ENCODE measurements around the gene C1orf74. TPM values are rescaled to one million over a fixed set of nuclear protein-coding genes. Genes with fewer than 3 reads are reported as not detected.

C1orf74 gene
- total RNA-seq, 1 donor from 2014 or later: 2.0 TPM

- DNase-seq (no peak), ATAC-seq (no peak)
- intact Hi-C loops (cut with micrococcal nuclease): no loop called here
Observed at GRCh38 chr1:209751627-209752231, 32.6 kb downstream of the C1orf74 start.

- DNase-seq: no peak
- intact Hi-C loops (cut with micrococcal nuclease): loop anchor here (5.0 to 10.0 kb wide), 2 partner anchors 55 to 172 kb away; no protein-coding TSS in a partner anchor
- no peak for ATAC-seq
Observed at GRCh38 chr1:209749670-209750323, 34.6 kb downstream of the C1orf74 start.

- DNase-seq (no peak), ATAC-seq (no peak)
- intact Hi-C loops (cut with micrococcal nuclease): loop anchor here (5.0 to 10.0 kb wide), 2 partner anchors 54 to 172 kb away; no protein-coding TSS in a partner anchor
Observed at GRCh38 chr1:209749205-209749604, 35.2 kb downstream of the C1orf74 start.

GRCh38 chr1:209748620-209749019 lies 35.7 kb downstream of the C1orf74 start:
- no peak for DNase-seq
- intact Hi-C loops (cut with micrococcal nuclease): loop anchor here (5.0 to 10.0 kb wide), 2 partner anchors 54 to 171 kb away; no protein-coding TSS in a partner anchor
- no peak for ATAC-seq

DNA sequence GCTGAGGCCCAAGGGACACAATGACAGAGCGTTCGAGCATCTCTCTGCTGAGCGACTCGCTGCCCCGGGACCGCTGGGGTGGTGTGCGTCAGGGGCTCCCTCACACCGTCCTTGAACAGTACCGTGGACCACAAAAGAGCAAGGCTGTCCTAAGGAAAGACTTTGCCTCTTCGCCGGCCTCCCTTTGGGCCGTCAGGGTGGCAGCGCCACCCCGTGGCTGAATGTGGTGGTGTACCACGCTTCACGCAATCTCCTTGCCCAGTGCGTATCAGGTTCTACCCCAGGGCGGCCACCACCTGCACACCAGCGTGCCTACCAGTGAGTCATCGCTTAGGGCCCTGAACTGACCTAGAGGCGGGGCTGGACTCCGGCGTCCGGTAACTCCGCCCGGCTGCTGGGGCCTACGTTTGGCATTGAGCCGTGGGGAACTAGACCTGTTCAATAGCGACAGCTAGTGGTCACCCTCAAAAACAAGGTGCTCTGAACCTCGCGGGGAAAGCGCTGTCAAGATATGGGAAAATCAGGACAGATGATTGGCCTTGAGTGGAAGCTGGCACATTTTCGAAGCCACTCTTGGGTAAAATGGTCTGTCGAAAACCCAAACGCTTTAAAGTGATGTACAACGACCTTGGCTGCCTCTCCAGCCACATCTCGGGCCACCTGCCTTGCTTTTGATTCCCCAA lies 36.6 kb downstream of the C1orf74 start:
- intact Hi-C loops (cut with micrococcal nuclease): loop anchor here (5.0 to 10.0 kb wide), 2 partner anchors 53 to 170 kb away; no protein-coding TSS in a partner anchor
- peak; percentile 96 for ATAC-seq
- DNase-seq: peak; percentile 92

GRCh38 chr1:209746451-209747165 lies 37.8 kb downstream of the C1orf74 start:
- intact Hi-C loops (cut with micrococcal nuclease): loop anchor here (5.0 to 10.0 kb wide), 2 partner anchors 52 to 169 kb away; no protein-coding TSS in a partner anchor
- DNase-seq (no peak), ATAC-seq (no peak)

- intact Hi-C loops (cut with micrococcal nuclease): loop anchor here (10.0 kb wide), 1 partner anchor 48 kb away; no protein-coding TSS in a partner anchor
- peak; percentile 62 for DNase-seq
- peak; percentile 23 for ATAC-seq
Observed at GRCh38 chr1:209743145-209743482, 41.2 kb downstream of the C1orf74 start.

DNA sequence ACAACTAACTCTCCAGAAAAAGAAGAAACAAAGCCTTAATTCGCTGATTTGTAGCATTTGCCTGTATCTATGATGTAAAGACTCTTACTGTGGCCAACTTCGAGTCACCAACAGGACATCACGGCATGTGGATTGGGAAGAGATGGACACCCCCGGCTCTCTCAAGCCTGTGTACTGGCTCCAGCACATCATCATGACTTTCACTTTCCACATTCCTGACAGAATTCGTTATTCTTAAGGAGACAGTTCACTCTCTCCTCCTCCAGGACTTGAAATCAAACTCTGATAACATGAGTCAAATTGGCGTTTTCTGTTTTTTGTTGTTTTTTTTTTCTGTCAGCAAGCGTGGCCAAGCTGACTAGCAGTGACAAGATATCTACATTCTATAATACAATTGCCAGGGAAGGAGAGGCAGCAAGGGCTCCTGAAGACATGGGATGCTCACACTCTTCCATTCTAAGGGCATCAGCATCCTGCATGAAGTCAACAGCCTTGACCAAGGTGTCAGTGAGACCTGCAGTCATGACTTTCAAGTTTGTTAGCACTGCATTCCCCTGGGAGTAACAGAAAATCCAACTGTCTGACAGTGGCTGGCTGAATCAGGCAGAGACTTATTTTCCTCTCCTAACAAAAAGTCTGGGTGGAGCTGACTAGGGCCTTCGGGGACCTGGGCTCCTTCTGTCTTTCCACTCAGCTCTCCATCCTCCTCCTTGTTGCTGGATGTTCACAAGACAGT lies 41.8 kb downstream of the C1orf74 start:
- intact Hi-C loops (cut with micrococcal nuclease): loop anchor here (10.0 kb wide), 1 partner anchor 48 kb away; no protein-coding TSS in a partner anchor
- DNase-seq (no peak), ATAC-seq (peak; percentile 63)

DNA sequence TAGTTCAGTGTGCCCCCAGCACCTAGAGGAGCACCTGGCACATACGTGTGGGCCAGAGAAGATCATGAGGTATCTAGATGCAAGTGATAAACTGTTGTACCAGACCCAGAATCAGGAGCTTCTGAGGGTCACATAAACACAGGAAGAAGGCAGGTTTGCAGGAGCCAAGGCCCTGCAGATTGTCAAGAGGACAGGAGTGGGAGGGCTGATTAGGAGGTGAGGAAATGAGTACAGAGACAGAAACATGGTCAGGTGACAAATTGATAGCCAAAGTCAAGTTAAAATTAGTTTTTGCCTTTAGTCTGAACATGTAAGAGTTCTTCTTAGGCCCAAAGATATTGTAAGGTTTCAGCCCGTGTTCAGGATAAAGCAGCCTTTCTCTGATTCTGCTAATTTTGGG lies 42.5 kb downstream of the C1orf74 start:
- ATAC-seq: peak; percentile 85
- intact Hi-C loops (cut with micrococcal nuclease): loop anchor here (10.0 kb wide), 1 partner anchor 47 kb away; no protein-coding TSS in a partner anchor
- peak; percentile 38 for DNase-seq

GRCh38 chr1:209741193-209741592 lies 43.2 kb downstream of the C1orf74 start:
- DNase-seq: no peak
- intact Hi-C loops (cut with micrococcal nuclease): loop anchor here (10.0 kb wide), 1 partner anchor 46 kb away; no protein-coding TSS in a partner anchor
- ATAC-seq: no peak

DNA sequence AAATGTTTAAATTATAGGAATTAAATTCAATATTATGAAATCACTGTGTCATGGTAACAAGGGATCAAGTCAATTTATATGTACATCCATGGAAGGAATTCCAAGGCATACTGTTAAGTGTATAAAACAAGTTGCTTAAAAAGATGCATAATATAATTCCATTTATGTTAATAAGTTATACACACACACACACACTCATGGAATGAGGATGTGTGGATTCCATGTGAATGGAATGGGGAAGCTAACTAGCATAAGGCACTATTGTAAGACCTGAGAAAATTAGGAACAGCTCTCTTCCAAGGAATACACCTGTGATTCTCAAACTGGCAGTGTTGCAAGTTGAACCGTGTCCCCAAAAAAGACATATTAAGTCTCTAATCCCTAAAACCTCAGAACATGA lies 46.1 kb downstream of the C1orf74 start:
- intact Hi-C loops (cut with micrococcal nuclease): no loop called here
- ATAC-seq (no peak), DNase-seq (no peak)

DNA sequence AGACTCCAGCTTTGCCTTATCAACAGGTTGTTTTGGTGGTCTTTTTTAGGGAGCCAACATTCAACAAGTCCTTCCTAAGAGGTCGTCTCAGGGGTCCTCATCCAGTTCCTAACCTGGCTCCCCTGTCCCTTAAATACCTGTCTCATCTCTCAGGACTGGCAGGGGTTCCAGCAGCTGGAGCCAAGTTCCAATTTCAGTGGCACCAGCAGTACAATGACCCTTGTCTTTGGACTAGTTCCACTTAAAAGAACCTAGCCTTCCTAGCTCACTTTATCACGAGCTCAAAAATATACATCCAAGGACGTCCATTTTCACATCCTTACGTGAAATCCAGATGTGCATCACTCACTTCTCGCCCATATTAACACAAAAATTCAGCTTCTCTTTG lies 47.2 kb downstream of the C1orf74 start:
- ATAC-seq (no peak), DNase-seq (no peak)
- intact Hi-C loops (cut with micrococcal nuclease): no loop called here

- ATAC-seq: no peak
- intact Hi-C loops (cut with micrococcal nuclease): no loop called here
- no peak for DNase-seq
Observed at GRCh38 chr1:209736490-209737117, 47.8 kb downstream of the C1orf74 start.

DNA sequence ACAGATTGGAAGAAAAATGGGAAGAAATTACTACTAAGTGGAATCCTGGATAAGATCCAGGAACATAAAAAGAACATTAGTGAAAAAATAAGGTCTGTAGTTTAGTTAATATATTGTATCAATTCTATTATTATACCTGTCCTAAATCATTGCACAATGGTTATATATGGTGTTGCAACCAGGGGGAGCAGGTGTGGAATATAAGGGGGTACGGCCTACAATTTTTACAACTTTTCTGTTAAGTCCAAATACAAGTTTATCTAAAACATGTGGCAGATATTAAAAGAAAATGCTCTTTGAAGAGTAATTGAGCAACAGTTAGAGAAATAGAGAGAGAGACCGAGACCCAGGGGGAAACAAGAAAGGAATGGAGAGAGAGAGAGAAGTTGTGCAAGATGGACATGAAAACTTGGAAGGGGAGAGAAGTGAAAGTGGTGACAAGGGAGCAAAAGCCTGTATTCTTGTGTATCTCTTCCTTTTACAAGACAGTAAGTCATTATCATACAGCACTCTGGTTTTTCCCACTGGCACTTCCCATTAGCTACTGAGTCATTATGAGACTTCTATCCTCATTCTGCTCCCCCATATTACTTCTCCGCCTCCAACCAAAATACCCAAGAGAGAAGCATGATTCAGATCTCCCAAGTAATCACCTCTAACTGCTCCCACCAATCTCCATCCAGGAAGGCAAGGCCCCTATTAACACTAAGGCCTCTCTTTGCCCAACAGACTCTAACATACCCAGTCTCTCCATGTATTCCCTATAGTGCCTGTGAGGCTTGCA lies 50.8 kb downstream of the C1orf74 start:
- DNase-seq (no peak), ATAC-seq (peak; percentile 73)
- intact Hi-C loops (cut with micrococcal nuclease): no loop called here

GRCh38 chr1:209732725-209733124 lies 51.6 kb downstream of the C1orf74 start:
- ATAC-seq: peak; percentile 25
- DNase-seq: no peak
- intact Hi-C loops (cut with micrococcal nuclease): no loop called here

- DNase-seq (no peak), ATAC-seq (no peak)
- intact Hi-C loops (cut with micrococcal nuclease): no loop called here
Observed at GRCh38 chr1:209729436-209729835, 54.9 kb downstream of the C1orf74 start.

Data from left ventricle myocardium superior (tissue), 1 donor.